Mesothelial cell of epicardium (in vitro differentiated cells): ENCODE measurements around the gene MEF2C. TPM values are rescaled to one million over a fixed set of nuclear protein-coding genes. Genes with fewer than 3 reads are reported as not detected.

Experiments
- DNase-seq, 2 experiments: peaks; one replicate each; pipeline ENCODE4 v3.0.0; 2021; ENCODE audit warnings: low spot score in 2 of 2; ENCODE audit not compliant: unreplicated experiment in 2 of 2
- H3K27ac Mint-ChIP-seq: 2 replicates; pipeline ENCODE4 v1.8.0; 2021; ENCODE audit warnings: mixed read lengths
- H3K27me3 Mint-ChIP-seq: 2 replicates; pipeline ENCODE4 v1.8.0; 2021; ENCODE audit warnings: low read depth, mixed read lengths
- H3K36me3 Mint-ChIP-seq: 2 replicates; pipeline ENCODE4 v1.8.0; 2021; ENCODE audit warnings: mixed read lengths
- H3K4me1 Mint-ChIP-seq: 2 replicates; pipeline ENCODE4 v1.8.0; 2021; ENCODE audit warnings: mixed read lengths
- H3K4me3 Mint-ChIP-seq: 2 replicates; pipeline ENCODE4 v1.8.0; 2021; ENCODE audit warnings: mild to moderate bottlenecking, moderate library complexity, mixed read lengths
- H3K9me3 Mint-ChIP-seq: 2 replicates; pipeline ENCODE4 v1.8.0; 2021; ENCODE audit warnings: mixed read lengths
- total RNA-seq: library from RNA; stranded (reverse); gene quantifications from 3 replicates; pipeline ENCODE4 v1.2.1, GENCODE V29; 2021
- TF ChIP-seq, protein P1 (sequence below): fragments of 200-600 bp; sonication (generic); IDR thresholded peaks from one replicate; pipeline ENCODE4 v1.5.0; 2021; ENCODE audit warnings: antibody characterized with exemption; ENCODE audit not compliant: unreplicated experiment

Gene MEF2C
- total RNA-seq, 1 donor from 2014 or later: 9.1 TPM

GRCh38 chr5:88685591-88686541 lies 197.1 kb downstream of the MEF2C start:
- Mint-ChIP-seq H3K4me3 (no peak overlapping the region), H3K27ac (no peak overlapping the region), H3K36me3 (no peaks in the 10 kb centered on the region), H3K4me1 (peaks cover 1% of the 10 kb centered on the region), H3K27me3 (peaks cover 100% of the 10 kb centered on the region), H3K9me3 (no peaks in the 10 kb centered on the region)
- no peak for DNase-seq
- TF ChIP-seq, protein P1, sequence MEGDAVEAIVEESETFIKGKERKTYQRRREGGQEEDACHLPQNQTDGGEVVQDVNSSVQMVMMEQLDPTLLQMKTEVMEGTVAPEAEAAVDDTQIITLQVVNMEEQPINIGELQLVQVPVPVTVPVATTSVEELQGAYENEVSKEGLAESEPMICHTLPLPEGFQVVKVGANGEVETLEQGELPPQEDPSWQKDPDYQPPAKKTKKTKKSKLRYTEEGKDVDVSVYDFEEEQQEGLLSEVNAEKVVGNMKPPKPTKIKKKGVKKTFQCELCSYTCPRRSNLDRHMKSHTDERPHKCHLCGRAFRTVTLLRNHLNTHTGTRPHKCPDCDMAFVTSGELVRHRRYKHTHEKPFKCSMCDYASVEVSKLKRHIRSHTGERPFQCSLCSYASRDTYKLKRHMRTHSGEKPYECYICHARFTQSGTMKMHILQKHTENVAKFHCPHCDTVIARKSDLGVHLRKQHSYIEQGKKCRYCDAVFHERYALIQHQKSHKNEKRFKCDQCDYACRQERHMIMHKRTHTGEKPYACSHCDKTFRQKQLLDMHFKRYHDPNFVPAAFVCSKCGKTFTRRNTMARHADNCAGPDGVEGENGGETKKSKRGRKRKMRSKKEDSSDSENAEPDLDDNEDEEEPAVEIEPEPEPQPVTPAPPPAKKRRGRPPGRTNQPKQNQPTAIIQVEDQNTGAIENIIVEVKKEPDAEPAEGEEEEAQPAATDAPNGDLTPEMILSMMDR: no peak

DNA sequence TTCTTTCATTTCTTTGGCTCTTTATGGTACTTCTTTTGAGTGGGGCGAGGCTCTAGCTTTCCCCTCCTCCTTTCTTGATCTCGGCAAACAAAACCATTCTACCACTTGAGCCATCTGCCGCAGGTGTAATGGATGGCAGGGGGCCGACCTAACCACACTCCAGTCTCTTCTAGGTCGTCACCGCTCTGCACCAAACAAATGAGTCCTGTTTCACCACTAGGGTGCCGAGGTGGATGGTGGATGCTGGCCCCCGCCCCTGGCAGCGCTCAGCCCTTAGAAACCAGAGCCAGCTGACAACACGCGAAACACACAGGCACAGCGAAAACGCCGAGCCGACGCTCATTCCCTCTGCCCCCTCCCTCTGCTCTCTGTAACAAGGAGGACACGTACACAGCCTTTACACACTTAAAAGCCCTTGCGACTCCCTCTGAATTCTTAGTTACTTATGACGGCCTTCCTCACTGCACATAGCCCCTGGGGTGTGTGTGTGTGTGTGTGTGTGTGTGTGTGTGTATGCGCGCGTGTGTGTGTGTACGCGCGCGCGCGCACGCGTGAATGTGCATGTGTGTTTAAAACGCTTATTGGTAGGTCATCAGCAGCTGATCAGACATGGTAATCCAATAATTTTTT lies 199.4 kb downstream of the MEF2C start:
- Mint-ChIP-seq H3K4me3 (no peak overlapping the region), H3K27ac (no peak overlapping the region), H3K9me3 (no peaks in the 10 kb centered on the region), H3K4me1 (no peaks in the 10 kb centered on the region), H3K27me3 (peaks cover 100% of the 10 kb centered on the region), H3K36me3 (no peaks in the 10 kb centered on the region)
- TF ChIP-seq, protein P1: no peak
- no peak for DNase-seq

DNA sequence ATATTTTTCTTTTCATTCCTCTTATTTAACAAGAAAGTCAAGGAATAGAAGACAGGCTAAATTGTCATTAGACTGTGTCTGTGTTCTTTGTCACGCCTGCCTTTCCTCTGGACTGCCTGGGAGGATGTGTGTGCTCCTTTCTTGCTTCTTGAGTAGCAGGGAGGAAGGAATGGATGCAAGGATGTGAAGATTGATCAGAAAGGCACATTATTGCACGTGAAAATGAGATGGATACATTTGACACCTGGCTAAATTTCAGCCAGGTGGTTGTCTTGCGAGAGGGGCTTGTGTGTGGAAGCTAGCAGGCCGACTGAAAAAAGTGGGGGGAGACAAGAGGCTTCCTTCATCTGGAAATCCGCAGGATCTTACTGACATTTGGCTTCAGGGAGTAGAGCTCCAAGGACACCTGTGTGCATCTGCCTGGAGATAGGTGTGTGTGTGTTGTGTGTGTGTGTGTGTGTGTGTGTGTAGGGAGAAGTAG lies 200.1 kb downstream of the MEF2C start:
- TF ChIP-seq, protein P1: no peak
- Mint-ChIP-seq H3K4me3 (no peak overlapping the region), H3K27me3 (peaks cover 99% of the 10 kb centered on the region), H3K9me3 (no peaks in the 10 kb centered on the region), H3K4me1 (no peaks in the 10 kb centered on the region), H3K27ac (no peak overlapping the region), H3K36me3 (no peaks in the 10 kb centered on the region)
- no peak for DNase-seq

- Mint-ChIP-seq H3K27ac (no peak overlapping the region), H3K36me3 (no peaks in the 10 kb centered on the region), H3K4me3 (no peak overlapping the region), H3K27me3 (peaks cover 99% of the 10 kb centered on the region), H3K9me3 (no peaks in the 10 kb centered on the region), H3K4me1 (no peaks in the 10 kb centered on the region)
- TF ChIP-seq, protein P1: no peak
- no peak for DNase-seq
These were observed 200.9 kb downstream of the MEF2C start for GRCh38 chr5:88682131-88682530.

- H3K36me3 Mint-ChIP-seq: no peaks in the 10 kb centered on the region
- no peaks in the 10 kb centered on the region for H3K9me3 Mint-ChIP-seq
- H3K4me3 Mint-ChIP-seq: no peak overlapping the region
- peaks cover 3% of the 10 kb centered on the region for H3K4me1 Mint-ChIP-seq
- H3K27me3 Mint-ChIP-seq: peaks cover 99% of the 10 kb centered on the region
- DNase-seq: no peak
- TF ChIP-seq, protein P1: no peak
- no peak overlapping the region for H3K27ac Mint-ChIP-seq
These were observed 201.7 kb downstream of the MEF2C start for GRCh38 chr5:88681211-88681803.
